NCI-H69 (cell line): ENCODE data around the gene GRIN3B.

Experiments used
- DNase-seq: peaks from one replicate; lab custom pipeline; 2025; lab: John Stamatoyannopoulos, UW

GRIN3B gene

GRCh38 chr19:964761-965694, 35.2 kb upstream of the GRIN3B start:
- DNase-seq = no peak

DNA sequence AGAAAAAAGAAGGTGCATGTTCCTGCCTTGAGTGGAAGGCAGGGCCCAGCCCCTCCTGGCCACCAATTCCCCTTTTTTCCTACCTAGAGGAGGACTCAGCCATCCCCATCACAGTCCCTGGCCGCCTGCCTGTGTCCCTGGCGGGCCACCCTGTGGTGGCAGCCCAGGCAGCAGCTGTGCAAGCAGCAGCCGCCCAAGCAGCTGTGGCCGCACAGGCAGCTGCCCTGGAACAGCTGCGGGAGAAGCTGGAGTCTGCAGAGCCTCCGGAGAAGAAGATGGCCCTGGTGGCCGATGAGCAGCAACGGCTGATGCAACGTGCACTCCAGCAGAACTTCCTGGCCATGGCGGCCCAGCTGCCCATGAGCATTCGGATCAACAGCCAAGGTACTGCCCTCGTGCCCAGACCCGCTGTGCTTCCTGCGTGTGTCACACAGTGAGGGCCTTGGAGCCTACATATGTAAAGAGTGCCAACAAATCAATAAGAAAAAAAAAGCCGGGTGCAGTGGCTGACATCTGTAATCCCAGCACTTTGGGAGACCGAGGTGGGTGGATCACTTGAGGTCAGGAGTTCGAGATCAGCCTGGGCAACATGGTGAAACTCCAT, 33.6 kb upstream of the GRIN3B start:
- no peak for DNase-seq

- DNase-seq = peak; percentile 19
These were observed 29.5 kb upstream of the GRIN3B start for GRCh38 chr19:970695-971094.

DNA sequence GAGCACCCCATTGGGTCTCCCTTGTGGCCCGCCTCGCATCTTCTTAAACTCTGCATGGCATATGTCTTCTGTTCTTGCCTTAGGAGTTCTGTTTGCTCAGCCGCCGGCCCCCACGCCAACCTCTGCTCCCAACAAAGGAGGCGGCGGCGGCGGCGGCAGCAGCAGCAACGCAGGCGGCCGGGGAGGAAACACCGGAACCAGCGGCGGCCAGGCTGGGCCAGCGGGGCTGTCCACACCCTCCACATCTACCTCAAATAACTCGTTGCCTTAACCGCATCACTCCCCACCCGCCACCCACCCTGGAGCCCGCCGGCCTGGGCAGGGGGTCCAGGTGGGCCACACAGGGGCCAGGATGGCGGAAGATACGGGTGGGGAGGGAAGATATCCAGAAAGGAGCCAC, 28.4 kb upstream of the GRIN3B start:
- DNase-seq = no peak

DNA sequence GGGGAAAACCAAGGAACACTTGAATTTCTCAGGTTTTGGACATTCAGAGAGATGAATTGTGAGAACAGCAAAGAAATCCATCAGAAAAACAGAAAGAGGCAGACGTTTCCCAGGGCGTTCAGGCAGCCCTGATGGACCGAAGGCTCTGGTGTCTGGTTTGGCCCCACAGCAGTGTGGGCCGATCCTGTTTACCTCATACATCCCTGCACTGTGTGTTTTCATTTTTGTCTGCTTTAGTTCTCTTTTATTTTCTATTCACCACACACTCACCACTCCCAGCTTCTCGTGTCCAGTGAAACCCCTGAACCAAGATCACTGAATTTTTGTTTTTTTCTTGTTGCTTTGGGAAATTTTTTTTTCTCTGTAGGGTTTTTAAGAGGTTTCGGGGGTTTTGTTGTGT, 27.9 kb upstream of the GRIN3B start:
- DNase-seq = no peak

GRCh38 chr19:973726-974563, 26.3 kb upstream of the GRIN3B start:
- DNase-seq = no peak

- no peak for DNase-seq
These were observed 25.5 kb upstream of the GRIN3B start for GRCh38 chr19:974564-975257.

- no peak for DNase-seq
These were observed 23.7 kb upstream of the GRIN3B start for GRCh38 chr19:976476-976875.

DNA sequence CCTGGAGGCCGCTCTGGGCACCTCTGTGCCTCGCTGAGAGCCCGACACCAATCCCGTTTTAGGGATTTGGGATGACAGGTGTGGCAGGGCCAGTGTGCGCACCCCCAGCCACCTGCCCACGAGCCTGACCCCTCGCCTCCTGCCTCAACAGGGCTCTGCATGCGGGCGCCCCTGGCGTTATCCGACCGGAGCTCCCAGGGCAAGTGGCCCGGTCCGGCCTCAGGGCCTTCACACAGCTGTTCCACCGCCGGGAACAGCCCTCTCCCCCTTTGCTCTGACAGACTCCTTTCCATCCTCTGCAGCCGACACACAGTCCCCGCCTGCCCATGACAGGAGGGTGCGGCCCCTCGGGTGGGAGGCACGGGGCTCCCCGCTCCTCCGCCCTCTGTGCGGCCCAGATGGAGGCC, 23.2 kb upstream of the GRIN3B start:
- no peak for DNase-seq

DNA sequence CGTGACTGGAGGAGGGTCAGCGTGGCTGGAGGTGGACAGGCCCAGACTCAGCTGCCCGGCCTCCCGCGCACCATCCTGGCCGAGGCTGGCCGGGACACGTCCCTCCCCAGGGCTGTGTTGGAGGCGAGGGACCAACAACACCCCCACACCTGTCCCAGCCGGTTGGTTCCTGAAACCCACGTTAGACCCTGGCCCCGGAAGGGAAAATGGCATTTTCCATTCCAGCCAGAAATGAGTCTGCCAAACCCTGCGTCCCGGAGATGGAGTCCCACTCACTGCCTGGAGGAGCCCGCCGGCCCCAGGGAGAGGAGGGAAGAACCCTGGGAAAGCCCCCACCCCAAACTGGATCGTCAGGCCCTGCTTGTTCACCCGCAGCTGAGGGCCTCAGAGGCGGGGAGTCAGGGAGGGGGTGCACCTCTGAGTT, 20.9 kb upstream of the GRIN3B start:
- DNase-seq = no peak

DNA sequence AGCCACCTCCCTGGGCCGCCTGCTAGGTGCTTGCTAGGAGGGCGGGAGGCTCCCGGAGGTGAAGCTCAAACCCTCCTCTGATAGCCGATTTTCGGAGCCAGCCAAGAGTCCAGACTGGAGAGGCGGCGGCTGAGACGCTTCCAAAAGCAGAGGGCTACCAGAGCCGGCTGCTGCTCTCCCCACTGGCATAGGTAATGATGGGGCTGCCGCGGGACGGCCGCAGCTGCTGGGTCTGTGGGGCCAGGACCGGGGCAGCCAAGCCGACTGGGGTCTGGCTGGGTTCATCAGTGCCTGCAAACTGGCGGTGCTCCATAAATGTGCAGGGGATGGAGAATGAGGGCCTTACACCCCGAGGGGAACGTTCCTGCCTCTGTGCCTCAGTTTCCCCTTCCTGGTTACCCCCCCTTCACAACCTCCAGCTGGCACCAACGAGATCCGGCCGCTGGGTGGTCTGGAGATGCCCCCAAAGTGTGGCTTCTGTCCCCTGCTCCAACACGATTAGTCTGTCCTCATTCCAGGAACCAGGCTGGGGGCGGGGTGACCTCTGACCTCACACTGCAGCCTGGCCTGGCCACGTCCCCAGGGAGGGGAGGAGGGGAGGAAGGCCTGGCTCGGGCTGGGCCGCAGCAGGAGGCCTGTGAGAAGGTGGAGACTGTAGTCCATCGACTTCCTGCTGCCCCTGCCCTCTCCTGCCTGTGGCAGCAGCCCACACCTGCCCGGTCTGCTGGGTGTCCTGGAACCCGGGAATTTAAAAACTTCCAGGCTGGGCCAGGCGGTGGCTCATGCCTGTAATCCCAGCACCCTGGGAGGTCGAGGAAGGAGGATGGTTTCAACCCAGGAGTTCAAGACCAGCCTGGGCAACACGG, 19.9 kb upstream of the GRIN3B start:
- peak; percentile 50 for DNase-seq

DNA sequence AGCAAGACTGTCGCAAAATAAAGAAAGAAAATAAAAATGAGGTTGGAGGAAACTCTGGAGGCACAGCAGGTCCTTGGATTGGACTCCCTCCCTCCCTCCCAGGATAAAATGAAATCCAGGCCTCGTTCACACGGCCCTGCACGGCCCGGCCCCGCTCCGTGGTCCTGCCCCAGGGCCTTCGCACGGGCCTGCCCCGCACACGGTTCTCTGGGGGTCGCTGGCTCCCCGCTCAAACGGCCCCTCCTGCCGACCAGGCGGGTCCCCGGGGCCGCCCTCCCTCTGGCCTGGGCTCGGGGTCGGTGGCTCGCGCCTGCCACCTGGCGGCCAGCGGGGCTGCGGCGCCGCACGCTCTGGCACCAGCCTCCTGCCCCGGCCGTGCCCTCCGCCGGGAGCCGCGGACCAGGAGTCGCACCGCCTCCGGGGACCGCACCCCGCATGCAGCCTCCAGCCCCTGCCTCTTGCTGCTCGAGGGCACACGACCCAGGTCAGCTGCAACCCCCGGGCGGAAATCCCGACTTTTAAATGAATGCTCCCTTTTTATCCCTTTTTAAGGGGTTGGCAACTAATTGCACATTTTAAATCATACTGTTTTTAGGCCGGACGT, 17.6 kb upstream of the GRIN3B start:
- DNase-seq = peak; percentile 81

- peak; percentile 96 for DNase-seq
These were observed 15.9 kb upstream of the GRIN3B start, which contains the start of gene WDR18 for GRCh38 chr19:984165-984967. TSS of gene WDR18 (plus strand) at chr19:984345. CDS start at chr19:984354, 9 bp downstream.

- DNase-seq = no peak
These were observed 14.1 kb upstream of the GRIN3B start for GRCh38 chr19:986083-986482.

DNA sequence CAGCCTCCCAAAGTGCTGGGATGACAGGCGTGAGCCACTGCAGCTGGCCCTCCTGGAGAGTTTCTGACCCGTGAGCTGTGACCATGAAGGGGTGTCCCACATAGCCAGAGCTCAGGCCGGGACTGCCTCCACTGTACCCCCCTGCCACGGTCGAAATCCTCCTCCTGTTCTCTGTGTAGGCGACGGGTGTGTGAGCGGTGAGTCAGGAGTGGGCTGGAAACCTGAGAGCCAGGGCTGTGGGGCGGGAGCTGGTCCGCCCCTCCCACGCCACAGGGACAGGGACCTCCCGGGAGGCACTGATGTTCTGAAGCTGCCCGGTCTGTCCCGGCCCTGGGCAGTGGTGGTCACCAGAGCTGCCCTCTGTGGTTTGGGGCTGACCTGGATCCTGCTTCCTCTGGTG, 12.1 kb upstream of the GRIN3B start:
- DNase-seq = no peak

DNA sequence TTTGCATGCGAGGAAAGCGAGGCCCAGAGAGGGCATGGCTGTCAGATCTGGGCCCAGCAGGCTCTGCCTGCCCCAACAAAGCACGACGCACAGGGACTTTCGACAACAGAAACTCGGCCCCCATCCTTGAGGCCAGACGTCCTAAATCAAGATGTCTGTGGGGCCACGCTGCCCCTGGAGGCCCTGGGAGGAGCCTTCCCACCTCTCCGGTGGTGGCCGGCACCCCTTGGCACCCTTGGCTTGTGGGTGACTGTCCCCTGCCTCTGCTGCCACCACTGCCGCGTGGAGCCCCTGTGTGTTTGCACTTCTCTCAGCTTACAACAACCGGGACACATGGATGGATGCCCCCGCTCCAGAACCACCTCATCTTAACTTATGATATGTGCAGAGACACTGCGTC, 11.7 kb upstream of the GRIN3B start:
- no peak for DNase-seq

- DNase-seq = no peak
These were observed 10.7 kb upstream of the GRIN3B start for GRCh38 chr19:989381-990081.

DNA sequence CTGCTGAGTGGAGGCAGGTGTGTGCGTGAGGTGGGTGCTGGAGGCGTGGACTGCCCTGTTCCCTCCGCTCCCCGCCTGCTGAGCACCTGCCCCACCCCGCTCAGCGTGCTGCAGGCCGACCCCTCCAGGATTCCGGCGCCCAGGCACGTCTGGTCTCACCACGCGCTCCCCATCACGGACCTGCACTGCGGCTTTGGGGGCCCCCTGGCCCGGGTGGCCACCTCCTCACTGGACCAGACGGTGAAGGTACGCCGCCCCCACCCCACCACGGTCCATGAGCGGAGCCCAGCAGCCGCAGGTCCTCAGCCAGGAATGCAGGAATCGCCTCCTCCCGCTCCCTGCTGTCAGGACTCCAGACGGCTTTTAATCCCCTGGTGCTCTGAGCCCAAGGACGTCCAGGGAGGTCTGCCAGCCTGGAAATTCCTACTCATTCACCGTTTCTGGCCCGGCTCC, 10.1 kb upstream of the GRIN3B start:
- DNase-seq = no peak

GRCh38 chr19:990746-991145, 9.5 kb upstream of the GRIN3B start:
- DNase-seq = no peak
